ENCODE data around the gene OGFR. TPM values are rescaled to one million over a fixed set of nuclear protein-coding genes. Genes with fewer than 3 reads are reported as not detected.

OGFR gene
- total RNA-seq, 1 donor from 2014 or later, result 29.1 TPM

GRCh38 chr20:62856931-62857619, 52.4 kb downstream of the OGFR start:
- no peak for DNase-seq (ENCODE audit: low read depth)

GRCh38 chr20:62858058-62858830, 53.6 kb downstream of the OGFR start:
- DNase-seq (ENCODE audit: low read depth), result no peak

GRCh38 chr20:62859721-62860120, 55.1 kb downstream of the OGFR start:
- DNase-seq (ENCODE audit: low read depth), result no peak

- DNase-seq (ENCODE audit: low read depth), result no peak
Observed at GRCh38 chr20:62860391-62860923, 55.8 kb downstream of the OGFR start.

GRCh38 chr20:62860924-62861691, 56.5 kb downstream of the OGFR start:
- peak; percentile 28 for DNase-seq (ENCODE audit: low read depth)

- DNase-seq (ENCODE audit: low read depth), result peak; percentile 76
Observed at GRCh38 chr20:62861726-62862336, 57.2 kb downstream of the OGFR start, which contains the start of gene TCFL5. Gene TCFL5, minus strand, starts transcription at chr20:62861822. Its CDS starts 152 bp downstream, at chr20:62861670.

Other genes with a start within 250 kb of the OGFR start
- 0.11 and 0.16 TPM in 2 replicates for gene SLCO4A1, start 162.3 kb upstream of the OGFR start, total RNA-seq
- not detected in 2 replicates for gene NTSR1, start 96.0 kb upstream of the OGFR start, total RNA-seq
- 13.5 and 14.0 TPM in 2 replicates for gene MRGBP, start 8.4 kb upstream of the OGFR start, total RNA-seq
- 0.05 TPM in 1 of 2 replicates, not detected in the other for gene COL9A3, start 12.2 kb downstream of the OGFR start, total RNA-seq
- gene TCFL5, start 57.0 kb downstream of the OGFR start, total RNA-seq, result 9.3 and 12.5 TPM in 2 replicates
- 31.9 and 33.8 TPM in 2 replicates for gene DIDO1, start 121.7 kb downstream of the OGFR start, total RNA-seq
- gene GID8, start 133.3 kb downstream of the OGFR start, total RNA-seq, result 27.9 and 28.8 TPM in 2 replicates
- 0.16 TPM in 1 of 2 replicates, not detected in the other for gene SLC17A9, start 147.9 kb downstream of the OGFR start, total RNA-seq
- gene BHLHE23, start 202.1 kb downstream of the OGFR start, total RNA-seq, result not detected in 2 replicates

All from myocyte (in vitro differentiated cells).